Measurements from ENCODE around the gene CTIF. TPM values are rescaled to one million over a fixed set of nuclear protein-coding genes. Genes with fewer than 3 reads are reported as not detected.

Gene CTIF
- total RNA-seq, 2 experiments from 2014 or later: 3.2 to 3.5 TPM

DNA sequence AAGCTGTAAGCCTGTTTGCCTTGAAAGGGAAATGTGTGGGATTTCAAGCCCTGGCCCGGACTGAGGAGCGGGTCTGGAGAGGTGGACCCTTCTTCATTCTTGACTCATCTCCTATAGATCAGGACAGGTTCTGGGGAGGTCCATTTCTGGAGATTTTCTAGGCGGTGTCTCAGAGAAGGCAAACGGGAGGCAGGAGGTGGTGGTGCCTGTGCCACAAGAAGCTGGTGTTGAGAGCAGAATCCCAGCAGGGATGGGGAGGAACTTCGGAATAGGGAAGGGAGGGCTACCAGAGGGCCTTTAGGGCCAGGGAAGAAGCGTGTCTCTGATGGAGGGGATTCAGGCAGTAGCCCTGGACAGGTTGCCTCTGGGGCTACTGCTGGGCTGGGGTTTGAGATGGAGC is 93.0 kb downstream of the CTIF start:
- no peak for DNase-seq
- Mint-ChIP-seq H3K27ac (no peak overlapping the region), H3K9me3 (no peaks in the 10 kb centered on the region), H3K4me1 (ENCODE audit: low read depth) (no peaks in the 10 kb centered on the region), H3K27me3 (no peaks in the 10 kb centered on the region), H3K36me3 (ENCODE audit: low read depth) (no peaks in the 10 kb centered on the region), H3K4me3 (no peak overlapping the region)
- CTCF ChIA-PET: interaction anchor here (0.8 kb wide), 1 partner anchor 187 kb away, joined by 4 read pairs; no protein-coding TSS in a partner anchor
- no peak for ATAC-seq
- TF ChIP-seq, protein P1, sequence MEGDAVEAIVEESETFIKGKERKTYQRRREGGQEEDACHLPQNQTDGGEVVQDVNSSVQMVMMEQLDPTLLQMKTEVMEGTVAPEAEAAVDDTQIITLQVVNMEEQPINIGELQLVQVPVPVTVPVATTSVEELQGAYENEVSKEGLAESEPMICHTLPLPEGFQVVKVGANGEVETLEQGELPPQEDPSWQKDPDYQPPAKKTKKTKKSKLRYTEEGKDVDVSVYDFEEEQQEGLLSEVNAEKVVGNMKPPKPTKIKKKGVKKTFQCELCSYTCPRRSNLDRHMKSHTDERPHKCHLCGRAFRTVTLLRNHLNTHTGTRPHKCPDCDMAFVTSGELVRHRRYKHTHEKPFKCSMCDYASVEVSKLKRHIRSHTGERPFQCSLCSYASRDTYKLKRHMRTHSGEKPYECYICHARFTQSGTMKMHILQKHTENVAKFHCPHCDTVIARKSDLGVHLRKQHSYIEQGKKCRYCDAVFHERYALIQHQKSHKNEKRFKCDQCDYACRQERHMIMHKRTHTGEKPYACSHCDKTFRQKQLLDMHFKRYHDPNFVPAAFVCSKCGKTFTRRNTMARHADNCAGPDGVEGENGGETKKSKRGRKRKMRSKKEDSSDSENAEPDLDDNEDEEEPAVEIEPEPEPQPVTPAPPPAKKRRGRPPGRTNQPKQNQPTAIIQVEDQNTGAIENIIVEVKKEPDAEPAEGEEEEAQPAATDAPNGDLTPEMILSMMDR (IDR thresholded peaks at IDR 0.05): no peak
- POLR2A ChIA-PET: no interaction called here
- intact Hi-C loops (cut with micrococcal nuclease): no loop called here

DNA sequence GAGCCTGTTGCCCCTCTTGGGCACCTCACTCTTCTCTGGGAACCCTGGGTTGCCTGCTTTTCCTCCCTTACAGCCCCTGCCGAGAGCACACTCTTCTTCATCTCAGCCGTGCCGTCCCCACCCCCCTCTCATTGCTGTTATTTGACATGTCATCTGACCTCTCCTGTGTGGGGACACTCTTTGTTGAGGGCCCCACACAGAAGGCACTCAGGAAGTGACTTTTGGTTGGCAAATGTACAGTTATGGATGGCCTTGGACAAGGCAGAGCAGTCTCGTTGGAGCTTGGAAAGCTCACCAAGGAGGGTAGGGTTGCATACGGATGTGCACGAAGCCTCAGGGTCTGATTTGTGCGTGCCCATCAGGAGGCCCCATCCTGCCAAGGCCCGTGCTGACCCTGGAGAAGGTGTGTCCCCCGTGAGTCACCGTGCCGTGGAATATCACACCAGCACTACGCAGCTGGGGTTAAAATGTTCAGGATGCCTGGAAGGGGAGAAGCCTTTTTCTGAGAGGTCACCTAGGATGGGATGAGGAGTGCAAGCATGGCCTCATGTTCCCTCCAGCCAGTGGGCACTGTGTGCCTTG is 93.9 kb downstream of the CTIF start:
- no peaks in the 10 kb centered on the region for H3K4me1 Mint-ChIP-seq (ENCODE audit: low read depth)
- POLR2A ChIA-PET: no interaction called here
- H3K9me3 Mint-ChIP-seq: no peaks in the 10 kb centered on the region
- intact Hi-C loops (cut with micrococcal nuclease): no loop called here
- DNase-seq (no peak), ATAC-seq (no peak)
- TF ChIP-seq, protein P1 (IDR thresholded peaks at IDR 0.05): no peak
- CTCF ChIA-PET: no interaction called here
- H3K27ac Mint-ChIP-seq: no peak overlapping the region
- H3K4me3 Mint-ChIP-seq: no peak overlapping the region
- H3K27me3 Mint-ChIP-seq: no peaks in the 10 kb centered on the region
- H3K36me3 Mint-ChIP-seq (ENCODE audit: low read depth): no peaks in the 10 kb centered on the region

DNA sequence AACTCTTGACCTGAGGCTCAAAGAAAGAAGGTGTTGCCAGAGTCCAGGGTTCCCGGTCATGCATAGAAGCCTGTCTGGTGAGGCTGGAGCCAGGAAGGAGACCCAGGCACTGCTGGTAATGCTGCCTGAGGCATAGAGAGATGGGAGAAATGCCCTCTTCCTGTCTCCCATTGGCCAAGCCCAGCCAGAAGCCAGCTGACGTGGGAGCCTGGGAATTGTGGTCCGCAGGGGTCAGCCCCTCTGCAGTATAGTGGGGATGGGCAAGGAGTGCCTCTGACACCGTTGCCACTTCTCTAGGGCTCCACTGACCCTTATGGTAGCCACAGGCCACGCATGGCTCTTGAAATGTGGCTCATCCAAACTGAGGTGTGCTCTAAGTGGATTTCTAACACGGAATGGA is 95.7 kb downstream of the CTIF start:
- ChIA-PET POLR2A (no interaction called here), CTCF (no interaction called here)
- DNase-seq (no peak), ATAC-seq (no peak)
- Mint-ChIP-seq H3K4me3 (no peak overlapping the region), H3K9me3 (no peaks in the 10 kb centered on the region), H3K4me1 (ENCODE audit: low read depth) (no peaks in the 10 kb centered on the region), H3K27ac (no peak overlapping the region), H3K27me3 (no peaks in the 10 kb centered on the region), H3K36me3 (ENCODE audit: low read depth) (no peaks in the 10 kb centered on the region)
- intact Hi-C loops (cut with micrococcal nuclease): no loop called here
- TF ChIP-seq, protein P1 (IDR thresholded peaks at IDR 0.05): no peak

DNA sequence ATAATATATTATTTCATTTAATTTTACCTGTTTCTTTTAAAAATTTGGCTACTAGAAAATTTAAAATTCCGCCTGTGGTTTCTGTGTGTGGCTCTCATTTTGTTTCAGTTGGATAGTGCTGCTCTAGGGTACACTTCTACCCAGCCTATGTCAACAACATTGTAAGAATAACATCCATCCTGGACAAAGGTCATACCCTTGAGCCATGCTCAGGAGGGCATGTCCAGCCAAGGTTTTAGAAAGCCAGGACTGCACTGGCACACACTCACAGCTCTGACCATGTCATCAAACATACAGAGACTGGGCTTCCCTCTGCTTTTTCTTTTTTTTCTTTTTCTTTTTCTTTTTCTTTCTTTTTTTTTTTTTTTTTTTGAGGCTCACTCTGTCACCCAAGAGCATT is 96.1 kb downstream of the CTIF start:
- ChIA-PET CTCF (no interaction called here), POLR2A (no interaction called here)
- intact Hi-C loops (cut with micrococcal nuclease): no loop called here
- Mint-ChIP-seq H3K36me3 (ENCODE audit: low read depth) (no peaks in the 10 kb centered on the region), H3K9me3 (no peaks in the 10 kb centered on the region), H3K27me3 (no peaks in the 10 kb centered on the region), H3K4me1 (ENCODE audit: low read depth) (no peaks in the 10 kb centered on the region), H3K4me3 (no peak overlapping the region), H3K27ac (no peak overlapping the region)
- DNase-seq: no peak
- ATAC-seq: no peak
- TF ChIP-seq, protein P1 (IDR thresholded peaks at IDR 0.05): no peak

DNA sequence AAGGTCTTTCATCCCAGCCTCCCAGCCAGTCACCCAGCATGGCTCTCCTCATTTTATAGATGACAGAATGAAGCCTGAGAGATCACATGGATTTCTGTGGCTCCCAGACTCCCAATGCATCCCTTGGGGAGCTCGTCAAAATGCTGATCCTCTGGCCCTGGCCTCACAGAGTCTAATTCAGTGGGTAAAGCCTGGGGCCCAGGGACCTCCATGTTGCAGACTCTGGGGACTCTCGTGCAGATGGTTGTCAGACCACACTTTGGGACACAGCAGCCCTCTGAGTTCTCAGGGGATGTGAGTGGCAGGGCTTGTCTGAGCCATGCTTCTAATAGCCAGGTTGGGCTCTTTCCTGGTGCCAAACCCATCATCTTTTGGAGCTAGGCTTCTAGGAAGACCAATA is 97.0 kb downstream of the CTIF start:
- H3K4me3 Mint-ChIP-seq: no peak overlapping the region
- ChIA-PET CTCF (interaction anchor here (1.2 kb wide), 1 partner anchor 192 kb away, joined by 3 read pairs; no protein-coding TSS in a partner anchor), POLR2A (interaction anchor here (0.6 kb wide), 1 partner anchor 498 kb away, joined by 3 read pairs; no protein-coding TSS in a partner anchor)

More for the DNA sequence above, 97.0 kb downstream of the CTIF start:
- H3K27me3 Mint-ChIP-seq: no peaks in the 10 kb centered on the region
- intact Hi-C loops (cut with micrococcal nuclease): no loop called here
- H3K27ac Mint-ChIP-seq: no peak overlapping the region
- no peaks in the 10 kb centered on the region for H3K36me3 Mint-ChIP-seq (ENCODE audit: low read depth)
- H3K9me3 Mint-ChIP-seq: no peaks in the 10 kb centered on the region
- ATAC-seq: no peak
- TF ChIP-seq, protein P1 (IDR thresholded peaks at IDR 0.05): no peak
- no peaks in the 10 kb centered on the region for H3K4me1 Mint-ChIP-seq (ENCODE audit: low read depth)
- DNase-seq: no peak
